ENCODE results near the gene FAM234A.
"Not testable (repeated sequence)": the region's sequence is repeated elsewhere in the genome, so short reads cannot be mapped to it uniquely, and the experiment has no call there.

Gene FAM234A, protein sequence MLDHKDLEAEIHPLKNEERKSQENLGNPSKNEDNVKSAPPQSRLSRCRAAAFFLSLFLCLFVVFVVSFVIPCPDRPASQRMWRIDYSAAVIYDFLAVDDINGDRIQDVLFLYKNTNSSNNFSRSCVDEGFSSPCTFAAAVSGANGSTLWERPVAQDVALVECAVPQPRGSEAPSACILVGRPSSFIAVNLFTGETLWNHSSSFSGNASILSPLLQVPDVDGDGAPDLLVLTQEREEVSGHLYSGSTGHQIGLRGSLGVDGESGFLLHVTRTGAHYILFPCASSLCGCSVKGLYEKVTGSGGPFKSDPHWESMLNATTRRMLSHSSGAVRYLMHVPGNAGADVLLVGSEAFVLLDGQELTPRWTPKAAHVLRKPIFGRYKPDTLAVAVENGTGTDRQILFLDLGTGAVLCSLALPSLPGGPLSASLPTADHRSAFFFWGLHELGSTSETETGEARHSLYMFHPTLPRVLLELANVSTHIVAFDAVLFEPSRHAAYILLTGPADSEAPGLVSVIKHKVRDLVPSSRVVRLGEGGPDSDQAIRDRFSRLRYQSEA

DNA sequence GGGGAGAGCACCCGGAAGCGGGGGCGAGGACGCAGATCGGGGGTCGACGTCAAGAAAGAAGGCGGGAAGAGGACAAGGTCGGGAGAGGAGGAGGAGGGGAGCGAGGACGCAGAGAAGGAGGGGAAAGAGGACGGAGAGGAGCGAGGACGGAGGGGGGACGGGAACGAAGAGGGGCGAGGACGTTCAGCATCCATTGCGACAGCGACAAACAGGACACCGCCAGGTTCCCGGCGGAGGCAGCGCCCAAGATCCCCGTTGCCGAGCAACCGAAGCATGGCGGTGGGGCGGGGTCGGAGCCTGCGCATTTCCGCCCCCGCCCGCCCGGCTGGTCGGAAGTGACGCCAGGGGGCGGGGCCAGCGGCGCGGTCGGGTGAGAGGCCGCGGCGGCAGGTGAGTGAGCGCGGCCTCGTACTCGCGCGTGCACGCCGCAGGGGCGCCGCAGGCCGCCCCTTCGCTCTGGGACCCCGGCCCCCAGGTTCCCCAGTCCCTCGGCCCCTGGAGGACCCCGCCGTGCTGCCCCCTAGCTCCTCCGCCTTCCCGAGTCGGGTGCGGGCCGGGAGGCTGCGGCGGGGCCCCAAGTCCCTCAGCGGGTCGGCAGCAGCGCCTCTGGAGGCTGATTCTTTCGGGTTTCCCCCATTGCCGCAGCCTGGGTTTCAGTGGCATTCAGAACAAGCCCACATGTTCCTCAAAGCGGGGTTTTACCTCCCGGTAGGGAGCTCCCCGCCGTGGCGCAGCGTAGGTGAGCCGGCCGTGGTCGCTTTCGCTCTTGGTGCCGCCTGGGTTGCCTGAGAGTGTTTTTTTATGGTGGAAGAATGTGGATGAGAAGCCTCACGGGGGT lies at the start of gene FAM234A:
FAM234A (plus strand) TSS at position 354 of the 838 bp plus-strand sequence. CDS start 19,593 bp downstream, outside the sequence.
- no peak for FAIRE-seq

GRCh38 chr16:185213-185612 lies 49.4 kb upstream of the FAM234A start:
- FAIRE-seq = no peak

DNA sequence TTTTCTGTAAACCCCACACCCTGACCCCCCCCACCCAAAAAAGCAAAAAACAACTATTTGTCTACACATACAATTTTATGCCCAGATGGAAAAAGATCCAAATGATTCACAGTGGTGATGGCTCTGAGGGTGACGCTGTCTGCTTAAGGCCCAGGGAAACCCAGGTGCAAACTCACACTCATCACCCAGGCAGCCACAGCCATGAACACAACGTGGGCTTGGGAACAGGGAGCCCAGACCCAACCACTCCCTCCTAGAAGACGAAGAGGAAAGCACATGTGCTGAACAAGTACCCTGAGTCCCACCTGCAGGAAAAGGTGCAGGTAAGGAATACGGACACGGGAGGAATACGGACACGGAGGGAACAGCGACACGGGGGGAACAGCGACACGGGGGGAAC lies 48.9 kb upstream of the FAM234A start:
- FAIRE-seq = no peak

- no peak for FAIRE-seq
These were observed 47.3 kb upstream of the FAM234A start for GRCh38 chr16:187330-187729.

DNA sequence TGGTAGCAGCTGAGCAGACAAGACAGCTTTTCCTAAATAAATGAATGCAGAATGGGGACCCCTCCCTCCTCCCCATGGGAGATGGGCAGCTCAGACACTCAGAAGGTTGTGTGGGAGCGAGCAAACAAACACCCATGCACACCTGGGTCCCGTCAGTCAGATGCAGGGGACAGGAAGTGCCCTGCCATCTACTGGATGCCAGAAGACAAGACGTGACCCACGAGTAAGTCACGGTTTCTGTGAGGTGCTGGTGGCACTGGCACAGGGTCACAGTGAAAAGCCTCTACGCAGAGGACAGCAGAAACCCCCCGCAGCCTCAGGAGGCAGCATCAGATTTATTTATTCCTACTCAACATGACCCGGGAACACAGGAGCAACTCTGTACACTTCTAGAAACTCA lies 45.9 kb upstream of the FAM234A start:
- FAIRE-seq = no peak

DNA sequence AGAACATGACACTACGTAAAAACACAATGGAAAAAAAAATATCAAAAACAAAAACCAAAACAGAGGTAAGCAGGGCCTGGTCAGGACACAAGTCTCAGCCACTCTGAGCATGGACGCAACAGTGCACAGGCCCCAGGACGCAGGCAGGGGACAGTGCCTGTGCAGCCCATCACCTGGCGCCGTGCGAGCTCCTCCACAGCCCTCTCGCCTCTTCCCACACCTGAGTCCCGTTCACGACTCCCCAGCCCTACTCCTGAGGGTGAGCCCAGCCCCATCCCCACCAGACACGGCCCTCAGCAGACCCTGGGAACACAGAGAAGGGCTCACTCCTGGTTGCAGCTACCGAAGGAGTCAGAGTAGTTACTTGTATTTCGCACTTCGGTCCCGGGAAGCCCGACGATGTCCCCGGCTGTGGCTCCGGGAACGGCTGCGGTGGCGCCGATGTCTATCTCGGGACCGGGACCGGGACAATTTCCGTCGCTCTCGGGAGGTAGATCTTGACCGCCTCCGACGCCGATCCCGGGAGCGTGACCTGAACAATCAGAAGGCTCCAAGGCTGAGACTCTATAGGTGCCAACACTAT lies 44.9 kb upstream of the FAM234A start:
- FAIRE-seq = no peak

DNA sequence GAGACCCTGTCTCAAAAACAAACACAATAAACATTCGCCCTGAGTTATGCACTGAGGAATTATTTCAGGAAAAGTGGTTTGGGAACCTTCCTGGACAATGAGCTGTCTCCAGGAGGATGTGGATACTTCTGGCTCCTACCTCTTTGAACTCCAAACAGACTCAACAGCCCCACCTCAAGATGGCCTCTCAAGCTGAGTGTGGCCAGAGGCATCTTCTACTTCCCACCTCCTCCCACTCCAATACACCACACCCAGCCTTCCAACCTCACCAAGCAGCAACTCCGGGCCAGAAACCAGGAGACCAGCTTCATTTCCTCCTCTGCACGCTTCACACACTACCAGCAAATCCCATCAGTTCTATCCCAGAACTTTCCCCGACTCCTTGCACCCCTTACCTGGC lies 42.8 kb upstream of the FAM234A start:
- FAIRE-seq = no peak

- no peak for FAIRE-seq
These were observed 41.9 kb upstream of the FAM234A start for GRCh38 chr16:192686-193085.

DNA sequence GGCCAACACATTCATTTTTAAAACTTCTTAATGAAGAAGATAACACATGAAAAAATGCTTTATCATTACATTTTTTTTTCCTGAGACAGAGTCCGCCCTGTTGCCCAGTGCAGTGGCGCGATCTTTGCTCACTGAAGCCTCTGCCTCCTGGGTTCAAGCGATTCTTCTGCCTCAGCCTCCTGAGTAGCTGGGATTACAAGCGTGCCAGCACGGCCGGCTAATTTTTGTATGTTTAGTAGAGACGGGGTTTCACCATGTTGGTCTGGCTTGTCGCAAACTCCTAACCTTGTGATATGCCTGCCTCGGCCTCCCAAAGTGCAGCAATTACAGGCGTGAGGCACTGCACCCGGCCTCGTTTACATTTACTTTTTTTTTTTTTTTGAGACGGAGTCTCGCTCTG lies 41.2 kb upstream of the FAM234A start:
- FAIRE-seq = no peak

DNA sequence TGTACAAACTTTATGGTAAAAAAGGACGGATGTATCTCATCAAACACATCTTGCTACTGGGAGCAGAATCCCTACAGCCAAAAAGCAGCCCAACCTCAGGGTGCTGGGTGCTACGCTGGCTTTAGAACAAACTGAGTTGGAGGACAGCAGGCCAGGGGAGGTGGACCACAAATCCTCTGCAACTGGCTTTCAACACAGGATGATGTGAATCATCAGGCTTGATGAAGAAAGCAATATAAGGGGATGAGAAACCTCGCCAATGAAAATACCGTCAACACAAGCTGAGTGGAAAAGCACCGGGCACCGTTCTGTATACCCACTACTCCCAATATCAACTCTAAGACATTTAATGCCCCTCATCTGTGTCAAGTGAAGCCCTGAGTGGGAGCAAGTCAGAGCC lies 40.1 kb upstream of the FAM234A start:
- FAIRE-seq = no peak

- no peak for FAIRE-seq
These were observed 34.2 kb upstream of the FAM234A start for GRCh38 chr16:200388-200787.

DNA sequence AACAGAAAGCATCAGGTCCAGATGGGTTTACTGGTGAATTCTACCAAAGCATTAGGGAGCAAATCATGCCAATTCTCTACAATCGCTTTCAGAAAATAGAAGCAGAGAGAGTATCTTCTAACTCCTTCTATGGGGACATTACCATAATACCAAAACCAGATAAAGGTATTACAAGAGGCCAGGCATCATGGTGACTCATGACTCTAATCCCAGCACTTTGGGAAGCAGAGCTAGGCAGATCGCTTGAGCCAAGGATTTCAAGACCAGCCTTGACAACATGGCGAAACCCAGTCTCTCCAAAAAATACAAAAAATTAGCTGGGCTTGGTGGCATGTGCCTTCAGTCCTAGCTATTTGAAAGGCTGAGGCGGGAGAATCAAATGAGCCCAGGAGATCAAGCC lies 31.4 kb upstream of the FAM234A start:
- FAIRE-seq = no peak

- FAIRE-seq = not testable (repeated sequence)
These were observed 30.6 kb upstream of the FAM234A start for GRCh38 chr16:204046-204445.

DNA sequence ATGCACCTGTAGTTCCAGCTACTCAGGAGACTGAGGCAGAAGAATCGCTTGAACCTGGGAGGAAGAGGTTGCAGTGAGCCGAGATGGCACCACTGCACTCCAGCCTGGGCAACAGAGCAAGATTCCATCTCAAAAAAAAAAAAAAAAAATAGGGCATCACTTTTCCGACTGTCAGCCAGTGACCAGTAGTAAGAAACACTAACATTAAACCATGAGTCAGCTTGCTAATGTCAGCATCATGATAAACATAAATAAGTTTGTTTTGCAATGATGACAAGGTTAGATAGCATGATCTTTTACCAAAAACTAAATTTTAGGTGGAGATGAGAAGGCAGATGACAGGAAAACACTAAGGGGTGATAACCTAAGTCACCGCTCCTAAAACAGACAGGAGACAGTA lies 25.3 kb upstream of the FAM234A start:
- FAIRE-seq = not testable (repeated sequence)

- not testable (repeated sequence) for FAIRE-seq
These were observed 22.9 kb upstream of the FAM234A start for GRCh38 chr16:211631-212180.

DNA sequence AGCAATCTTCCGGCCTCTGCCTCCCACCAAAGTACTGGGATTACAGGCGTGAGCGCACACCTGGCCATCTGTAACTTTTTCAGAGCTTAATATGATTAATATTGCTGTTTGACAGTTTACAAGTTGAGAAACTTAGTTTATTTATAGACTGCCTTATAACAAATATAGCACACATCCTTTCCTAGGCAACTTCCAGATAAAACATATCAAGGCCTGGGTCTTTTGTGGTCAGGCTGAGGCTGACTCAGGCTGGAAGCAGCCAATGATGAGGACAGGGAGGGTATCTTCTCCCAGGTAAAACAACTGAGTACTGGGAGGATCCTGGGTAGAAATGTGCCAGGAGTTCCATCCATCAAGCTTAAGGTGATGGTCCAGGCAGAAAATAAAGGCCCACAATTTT lies 21.6 kb upstream of the FAM234A start:
- no peak for FAIRE-seq

DNA sequence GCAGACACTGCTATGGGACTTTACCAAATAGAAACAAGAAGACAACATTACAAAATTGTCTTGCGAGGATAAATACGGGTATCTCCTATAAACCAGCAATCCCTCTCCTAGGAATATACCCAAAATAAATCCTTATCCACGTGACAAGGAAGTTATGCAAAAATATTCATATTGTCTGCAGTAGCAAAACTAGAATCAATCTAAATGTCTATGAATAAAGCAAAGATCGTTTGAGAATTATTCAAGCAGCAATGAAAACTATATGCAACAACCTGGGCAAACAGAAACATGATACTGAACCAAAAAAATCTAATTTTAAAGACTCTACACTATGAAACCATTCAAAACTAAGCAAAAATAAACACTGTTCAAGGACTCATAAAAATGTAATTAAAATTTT lies 14.6 kb upstream of the FAM234A start:
- FAIRE-seq = no peak

DNA sequence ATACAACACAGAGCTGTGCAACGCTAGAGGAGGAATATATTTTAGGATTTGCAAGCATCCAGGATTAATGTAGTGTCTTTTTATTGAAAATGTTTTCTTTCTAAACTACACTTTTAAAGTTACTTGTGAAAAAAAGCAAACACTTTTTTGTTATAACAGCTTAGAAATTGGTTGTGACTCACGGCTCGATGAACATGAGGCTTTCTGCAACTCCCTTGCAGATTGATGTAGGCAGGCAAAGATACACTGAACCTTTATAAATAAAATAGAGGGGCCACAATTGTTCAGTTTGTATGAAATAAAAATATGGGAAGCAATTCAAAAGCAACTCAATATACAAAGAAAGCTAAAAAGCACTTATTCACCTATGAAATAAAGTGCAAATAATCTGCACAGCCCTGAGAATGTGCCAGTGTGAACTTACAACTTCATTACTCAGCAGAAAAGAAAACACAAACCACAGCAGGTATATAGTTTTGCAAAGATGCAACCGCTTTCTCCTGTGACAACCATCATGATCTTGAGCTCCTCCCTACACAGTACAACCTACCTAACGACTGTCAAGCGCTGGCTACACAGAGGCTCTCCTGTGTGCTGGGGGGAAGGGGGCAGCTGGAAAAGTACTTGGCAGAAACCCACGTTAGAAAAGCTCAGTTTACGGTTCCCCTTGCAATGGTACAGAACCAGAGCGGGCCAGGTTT lies 6.3 kb upstream of the FAM234A start:
- FAIRE-seq = no peak

DNA sequence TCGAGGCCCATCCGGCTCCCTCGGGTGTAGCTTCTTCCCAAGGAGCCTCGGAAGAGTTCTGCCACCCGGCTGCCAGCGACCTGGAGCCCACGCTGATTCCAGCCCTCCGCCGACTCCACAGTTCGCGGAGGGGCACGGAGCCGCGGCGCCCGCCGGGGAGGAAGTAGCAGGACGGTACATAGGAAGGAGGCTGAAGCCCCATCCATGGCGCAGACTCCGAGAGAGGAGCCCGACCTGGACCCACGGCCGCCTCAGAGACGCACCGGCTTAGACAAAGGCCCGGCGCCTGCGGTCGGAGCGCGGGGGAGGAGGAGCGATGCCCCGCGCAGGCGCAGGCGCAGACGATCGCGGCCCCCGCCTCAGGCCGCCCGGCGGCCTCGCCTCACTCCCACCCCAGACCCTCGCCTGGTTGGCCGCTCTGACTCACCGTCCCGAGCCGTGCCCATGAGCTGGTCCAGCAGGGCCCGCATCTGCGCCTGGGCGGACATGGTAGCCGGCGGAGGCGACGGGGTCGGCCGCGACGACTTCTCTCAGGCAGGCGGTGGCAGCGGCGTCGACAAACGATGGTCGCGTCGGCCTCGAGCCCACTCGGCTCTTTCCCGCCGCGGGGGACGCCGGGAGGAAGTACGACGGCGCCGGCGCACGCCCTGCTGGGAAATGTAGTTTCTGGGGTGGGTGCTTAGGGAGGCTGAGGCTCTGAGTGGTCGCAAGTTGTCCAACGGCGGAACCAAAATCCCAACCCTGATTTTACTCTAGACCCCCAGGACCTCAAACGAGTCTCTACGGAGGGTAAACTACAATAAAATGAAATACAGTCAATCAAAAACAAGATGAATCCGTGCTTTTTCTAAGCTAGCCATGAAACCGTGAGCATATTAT lies 5.5 kb upstream of the FAM234A start, which contains the start of gene LUC7L:
LUC7L (minus strand) TSS at position 598 of the 879 bp plus-strand sequence; CDS start at position 488, 110 bp downstream.
- no peak for FAIRE-seq

DNA sequence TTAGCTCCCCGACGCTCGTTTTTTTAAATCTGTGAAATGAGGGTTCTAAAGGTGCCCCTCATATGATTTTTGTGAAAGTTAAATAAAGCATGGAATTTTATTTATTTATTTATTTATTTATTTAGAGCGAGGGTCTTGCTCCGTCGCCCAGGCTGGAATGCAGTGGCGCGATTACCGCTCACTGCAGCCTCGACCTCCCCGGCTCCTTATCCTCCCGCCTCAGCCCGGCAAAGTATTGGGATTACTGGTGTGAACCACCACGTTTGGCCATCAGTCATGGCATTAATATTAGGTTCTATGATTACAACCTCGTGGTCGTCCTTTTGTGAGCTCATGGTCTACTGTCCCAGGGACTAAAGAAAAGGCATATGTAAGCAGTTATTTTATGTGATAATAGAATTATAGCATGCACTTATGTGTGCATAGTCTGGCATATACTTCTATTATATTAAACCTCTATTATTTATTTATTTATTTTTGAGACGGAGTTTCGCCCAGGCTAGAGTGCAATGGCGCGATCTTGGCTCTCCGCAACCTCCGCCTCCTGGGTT lies 4.8 kb upstream of the FAM234A start:
- no peak for FAIRE-seq

DNA sequence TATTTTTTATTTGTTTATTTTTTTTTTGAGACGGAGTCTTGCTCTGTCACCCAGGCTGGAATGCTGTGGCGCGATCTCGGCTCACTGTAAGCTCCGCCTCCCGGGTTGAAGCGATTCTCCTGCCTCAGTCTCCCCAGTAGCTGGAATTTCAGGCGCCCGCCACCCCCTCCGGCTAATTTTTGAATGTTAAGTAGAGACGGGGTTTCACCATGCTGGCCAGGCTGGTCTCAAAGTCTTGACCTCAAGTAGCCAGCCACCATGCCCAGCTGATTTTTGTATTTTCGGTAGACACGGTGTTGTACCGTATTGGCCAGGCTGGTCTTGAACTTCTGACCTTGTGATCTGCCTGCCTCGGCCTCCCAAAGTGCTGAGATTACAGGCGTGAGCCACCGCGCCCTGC lies 4.3 kb upstream of the FAM234A start:
- not testable (repeated sequence) for FAIRE-seq

Data from islet of Langerhans (tissue), 1 donor.